Fibroblast of lung (primary cell): ENCODE measurements around the gene CAMKV. TPM values are rescaled to one million over a fixed set of nuclear protein-coding genes. Genes with fewer than 3 reads are reported as not detected.

Source experiments
- DNase-seq, 2 donors: peaks; one replicate each; pipeline versions ENCODE4 v3.0.0 to v3.0.0-alpha.2; 2010; ENCODE audit warnings: low read depth in 2 of 2
- H2AFZ ChIP-seq: 2 replicates; pipeline ENCODE4 v1.5.1; 2012; ENCODE audit warnings: low read length, control low read depth, inconsistent platforms
- H3K27ac ChIP-seq: 2 replicates; pipeline ENCODE4 v1.5.1; 2011; ENCODE audit warnings: low read length, control low read depth; ENCODE audit not compliant: insufficient read depth
- H3K27me3 ChIP-seq: 2 replicates; pipeline ENCODE4 v1.5.1; 2011; ENCODE audit warnings: mild to moderate bottlenecking, low read length; ENCODE audit not compliant: control insufficient read depth, insufficient read depth
- H3K36me3 ChIP-seq: 2 replicates; pipeline ENCODE4 v1.5.1; 2011; ENCODE audit warnings: low read length; ENCODE audit not compliant: control insufficient read depth, insufficient read depth
- H3K4me1 ChIP-seq: 2 replicates; pipeline ENCODE4 v1.5.1; 2011; ENCODE audit warnings: low read length; ENCODE audit not compliant: control insufficient read depth, insufficient read depth; ENCODE audit errors: extremely low read depth
- H3K4me2 ChIP-seq: 2 replicates; pipeline ENCODE4 v1.5.1; 2011; ENCODE audit warnings: low read length, control low read depth; ENCODE audit not compliant: insufficient read depth; ENCODE audit errors: extremely low read depth
- H3K4me3 ChIP-seq, 4 experiments: fragments of 200-600 bp in 1 of 4; sonication (generic) in 1 of 4; replicated peaks in 1 of 4; 2 replicates each; pipeline ENCODE4 v1.5.1; 2011 to 2016; ENCODE audit warnings: low read length in 4 of 4, low read depth in 3 of 4, mild to moderate bottlenecking in 3 of 4, control low read depth in 2 of 4, inconsistent platforms in 1 of 4, mixed read lengths in 1 of 4; ENCODE audit not compliant: insufficient read depth in 1 of 4; ENCODE audit errors: control extremely low read depth in 1 of 4
- H3K79me2 ChIP-seq: 2 replicates; pipeline ENCODE4 v1.5.1; 2012; ENCODE audit warnings: mild to moderate bottlenecking, low read length, inconsistent platforms; ENCODE audit not compliant: control insufficient read depth, insufficient read depth
- H3K9ac ChIP-seq: 2 replicates; pipeline ENCODE4 v1.5.1; 2011; ENCODE audit warnings: mild to moderate bottlenecking, low read length, control low read depth; ENCODE audit not compliant: insufficient read depth
- H3K9me3 ChIP-seq: 2 replicates; pipeline ENCODE4 v1.5.1; 2012; ENCODE audit warnings: low read depth, low read length; ENCODE audit not compliant: control insufficient read depth, insufficient read depth
- H4K20me1 ChIP-seq: 2 replicates; pipeline ENCODE4 v1.5.1; 2011; ENCODE audit warnings: low read length; ENCODE audit not compliant: control insufficient read depth, insufficient read depth; ENCODE audit errors: extremely low read depth
- EZH2 ChIP-seq: IDR thresholded peaks from 2 replicates; pipeline ENCODE4 v1.5.1; 2012; ENCODE audit warnings: low read length, control low read depth, mild to moderate bottlenecking; ENCODE audit errors: missing control alignments
- polyA plus RNA-seq, 2 donors: library from polyadenylated mRNA; depleted of rRNA in 1 of 2; stranded (reverse) in 1 of 2; unstranded in 1 of 2; fragments of >200 nt; gene quantifications; 2 replicates each; pipeline ENCODE4 v1.2.1, GENCODE V29; 2011 to 2012; ENCODE audit warnings: missing spikeins in 1 of 2
- total RNA-seq: library from RNA; depleted of rRNA; stranded (reverse); fragments of >200 nt; gene quantifications from 2 replicates; pipeline ENCODE4 v1.2.1, GENCODE V29; 2014
- TF ChIP-seq, protein P1 (sequence below), 2 donors: IDR thresholded peaks in 1 of 2; conservative IDR thresholded peaks in 1 of 2; 1 replicate in 1 of 2; 2 replicates in 1 of 2; pipeline ENCODE4 v1.5.1; 2011 to 2012; ENCODE audit warnings: low read length in 2 of 2, control low read depth in 1 of 2, inconsistent platforms in 1 of 2, low read depth in 1 of 2, mild to moderate bottlenecking in 1 of 2

Gene CAMKV
- total and polyA plus RNA-seq, 2 donors (not counting 1 experiment from before 2014, with no cell fraction given) = 0.06 TPM; not detected in 1

DNA sequence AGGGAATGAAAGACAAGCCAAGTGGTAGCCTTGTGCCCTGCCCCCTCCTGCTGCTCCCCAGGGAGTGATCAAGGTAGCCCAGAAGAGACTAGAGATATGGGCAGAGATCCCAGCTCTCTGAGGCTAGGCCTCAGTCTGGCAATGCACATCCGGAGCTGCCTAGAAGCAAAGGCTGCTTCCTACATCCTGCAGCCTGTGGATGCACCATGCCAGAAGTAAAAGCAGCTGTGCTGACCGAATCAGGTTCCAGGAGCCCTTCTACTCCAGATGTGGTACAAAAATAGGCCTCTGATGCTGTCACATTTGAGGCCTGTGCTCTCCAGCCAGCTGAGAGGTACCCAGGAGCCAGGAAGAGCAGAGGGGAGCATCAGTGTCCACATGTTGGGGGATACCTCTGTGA lies 29.3 kb downstream of the CAMKV start:
- H4K20me1 ChIP-seq = no peaks in the 10 kb centered on the region
- no peaks in the 10 kb centered on the region for H3K36me3 ChIP-seq
- H3K9ac ChIP-seq = no peak overlapping the region
- peaks cover 8% of the 10 kb centered on the region for H3K4me1 ChIP-seq
- no peak overlapping the region for H3K27ac ChIP-seq
- H3K79me2 ChIP-seq = no peaks in the 10 kb centered on the region
- no peaks in the 10 kb centered on the region for H3K27me3 ChIP-seq
- no peak overlapping the region for H3K4me2 ChIP-seq
- no peak for DNase-seq
- H2AFZ ChIP-seq = no peak overlapping the region
- H3K4me3 ChIP-seq = no peak overlapping the region
- no peaks in the 10 kb centered on the region for H3K9me3 ChIP-seq
- TF ChIP-seq, protein P1, sequence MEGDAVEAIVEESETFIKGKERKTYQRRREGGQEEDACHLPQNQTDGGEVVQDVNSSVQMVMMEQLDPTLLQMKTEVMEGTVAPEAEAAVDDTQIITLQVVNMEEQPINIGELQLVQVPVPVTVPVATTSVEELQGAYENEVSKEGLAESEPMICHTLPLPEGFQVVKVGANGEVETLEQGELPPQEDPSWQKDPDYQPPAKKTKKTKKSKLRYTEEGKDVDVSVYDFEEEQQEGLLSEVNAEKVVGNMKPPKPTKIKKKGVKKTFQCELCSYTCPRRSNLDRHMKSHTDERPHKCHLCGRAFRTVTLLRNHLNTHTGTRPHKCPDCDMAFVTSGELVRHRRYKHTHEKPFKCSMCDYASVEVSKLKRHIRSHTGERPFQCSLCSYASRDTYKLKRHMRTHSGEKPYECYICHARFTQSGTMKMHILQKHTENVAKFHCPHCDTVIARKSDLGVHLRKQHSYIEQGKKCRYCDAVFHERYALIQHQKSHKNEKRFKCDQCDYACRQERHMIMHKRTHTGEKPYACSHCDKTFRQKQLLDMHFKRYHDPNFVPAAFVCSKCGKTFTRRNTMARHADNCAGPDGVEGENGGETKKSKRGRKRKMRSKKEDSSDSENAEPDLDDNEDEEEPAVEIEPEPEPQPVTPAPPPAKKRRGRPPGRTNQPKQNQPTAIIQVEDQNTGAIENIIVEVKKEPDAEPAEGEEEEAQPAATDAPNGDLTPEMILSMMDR (conservative IDR thresholded peaks at IDR 0.05 in 1 of 2, IDR thresholded peaks at IDR 0.05 in 1 of 2; ENCODE audit: low read depth in 1 of 2, low read length in 2 of 2) = no peak
- no peak for TF ChIP-seq EZH2

GRCh38 chr3:49839193-49839809 lies 30.4 kb downstream of the CAMKV start:
- H3K27ac ChIP-seq = no peak overlapping the region
- no peak for TF ChIP-seq EZH2
- TF ChIP-seq, protein P1 (conservative IDR thresholded peaks at IDR 0.05 in 1 of 2, IDR thresholded peaks at IDR 0.05 in 1 of 2; ENCODE audit: low read depth in 1 of 2, low read length in 2 of 2) = peak; percentile 87 to 94

GRCh38 chr3:49831341-49831740 lies 38.4 kb downstream of the CAMKV start:
- Histone ChIP-seq H3K27ac (no peak overlapping the region), H3K9me3 (no peaks in the 10 kb centered on the region), H2AFZ (no peak overlapping the region), H3K4me1 (no peaks in the 10 kb centered on the region), H3K4me3 (no peak overlapping the region), H3K9ac (no peak overlapping the region), H3K36me3 (peaks cover 2% of the 10 kb centered on the region), H3K27me3 (no peaks in the 10 kb centered on the region), H3K79me2 (no peaks in the 10 kb centered on the region), H4K20me1 (no peaks in the 10 kb centered on the region), H3K4me2 (no peak overlapping the region)
- DNase-seq = no peak
- TF ChIP-seq EZH2 = no peak
- TF ChIP-seq, protein P1 (conservative IDR thresholded peaks at IDR 0.05 in 1 of 2, IDR thresholded peaks at IDR 0.05 in 1 of 2; ENCODE audit: low read depth in 1 of 2, low read length in 2 of 2) = no peak

More at GRCh38 chr3:49839193-49839809, 30.4 kb downstream of the CAMKV start:
- no peaks in the 10 kb centered on the region for H3K36me3 ChIP-seq
- H3K4me3 ChIP-seq = no peak overlapping the region
- no peak overlapping the region for H2AFZ ChIP-seq
- no peak overlapping the region for H3K9ac ChIP-seq
- H4K20me1 ChIP-seq = no peaks in the 10 kb centered on the region
- H3K27me3 ChIP-seq = no peaks in the 10 kb centered on the region
- peaks cover 8% of the 10 kb centered on the region for H3K4me1 ChIP-seq
- DNase-seq = peak; percentile 56 to 85
- H3K9me3 ChIP-seq = no peaks in the 10 kb centered on the region
- H3K79me2 ChIP-seq = no peaks in the 10 kb centered on the region
- H3K4me2 ChIP-seq = peak overlapping the region; percentile 7
